ENCODE results near the gene PDGFC.
A peak's percentile ranks its signal among the peaks of the same experiment; 100 is the strongest.

PDGFC gene

GRCh38 chr4:156972379-156973015 is 898 bp upstream of the PDGFC start:
- DNase-seq = no peak

- no peak for DNase-seq
These were observed 379 bp downstream of the PDGFC start for GRCh38 chr4:156971165-156971675.

- no peak for DNase-seq
These were observed 966 bp downstream of the PDGFC start for GRCh38 chr4:156970501-156971164.

- DNase-seq = no peak
These were observed 1.7 kb downstream of the PDGFC start for GRCh38 chr4:156969911-156970310.

- DNase-seq = no peak
These were observed 2.5 kb downstream of the PDGFC start for GRCh38 chr4:156969101-156969500.

GRCh38 chr4:156968479-156968984 is 3.1 kb downstream of the PDGFC start:
- DNase-seq = peak; percentile 56

- DNase-seq = no peak
These were observed 4.8 kb downstream of the PDGFC start for GRCh38 chr4:156966836-156967235.

GRCh38 chr4:156963419-156963818 is 8.2 kb downstream of the PDGFC start:
- DNase-seq = no peak

GRCh38 chr4:156962528-156962974 is 9.0 kb downstream of the PDGFC start:
- DNase-seq = no peak

- DNase-seq = no peak
These were observed 9.6 kb downstream of the PDGFC start for GRCh38 chr4:156962058-156962358.

GRCh38 chr4:156961196-156962057 is 10.2 kb downstream of the PDGFC start:
- DNase-seq = no peak

GRCh38 chr4:156959298-156959702 is 12.3 kb downstream of the PDGFC start:
- DNase-seq = no peak

GRCh38 chr4:156958276-156959074 is 13.1 kb downstream of the PDGFC start:
- DNase-seq = no peak

GRCh38 chr4:156957556-156957955 is 14.0 kb downstream of the PDGFC start:
- no peak for DNase-seq

- no peak for DNase-seq
These were observed 14.7 kb downstream of the PDGFC start for GRCh38 chr4:156956826-156957368.

GRCh38 chr4:156956359-156956758 is 15.2 kb downstream of the PDGFC start:
- DNase-seq = no peak

- no peak for DNase-seq
These were observed 17.0 kb downstream of the PDGFC start for GRCh38 chr4:156954587-156954986.

- DNase-seq = no peak
These were observed 17.6 kb downstream of the PDGFC start for GRCh38 chr4:156953951-156954350.

- no peak for DNase-seq
These were observed 18.6 kb downstream of the PDGFC start for GRCh38 chr4:156953001-156953400.

- no peak for DNase-seq
These were observed 19.4 kb downstream of the PDGFC start for GRCh38 chr4:156952078-156952759.

GRCh38 chr4:156950948-156951347 is 20.7 kb downstream of the PDGFC start:
- DNase-seq = no peak

GRCh38 chr4:156950090-156950489 is 21.5 kb downstream of the PDGFC start:
- DNase-seq = no peak
